Neural crest cell (in vitro differentiated cells): Measurements from ENCODE around the gene REN. TPM values are rescaled to one million over a fixed set of nuclear protein-coding genes. Genes with fewer than 3 reads are reported as not detected.
A peak's percentile ranks its signal among the peaks of the same experiment; 100 is the strongest.

Source experiments
- DNase-seq: peaks from one replicate; pipeline ENCODE4 v3.0.0; 2021; ENCODE audit warnings: low read depth, mixed read lengths, low spot score
- H3K27ac Mint-ChIP-seq: one replicate; pipeline ENCODE4 v1.8.0; 2021; ENCODE audit warnings: mild to moderate bottlenecking, mixed read lengths; ENCODE audit not compliant: unreplicated experiment
- H3K27me3 Mint-ChIP-seq: 2 replicates; pipeline ENCODE4 v1.8.0; 2021; ENCODE audit warnings: low read depth, mild to moderate bottlenecking, mixed read lengths
- H3K36me3 Mint-ChIP-seq: 2 replicates; pipeline ENCODE4 v1.8.0; 2021; ENCODE audit warnings: low read depth, mild to moderate bottlenecking, mixed read lengths
- H3K4me1 Mint-ChIP-seq: 2 replicates; pipeline ENCODE4 v1.8.0; 2021; ENCODE audit warnings: mixed read lengths
- H3K4me3 Mint-ChIP-seq: one replicate; pipeline ENCODE4 v1.8.0; 2021; ENCODE audit warnings: mild to moderate bottlenecking, mixed read lengths
- H3K9me3 Mint-ChIP-seq: 2 replicates; pipeline ENCODE4 v1.8.0; 2021; ENCODE audit warnings: mixed read lengths
- CTCF ChIP-seq: fragments of 200-600 bp; sonication (generic); conservative IDR thresholded peaks from 2 replicates; pipeline ENCODE4 v1.5.0; 2021; ENCODE audit warnings: antibody characterized with exemption, mild to moderate bottlenecking
- total RNA-seq: library from RNA; stranded (reverse); gene quantifications from 2 replicates; pipeline ENCODE4 v1.2.1, GENCODE V29; 2021

The REN gene
- total RNA-seq, 1 donor from 2014 or later = not detected

DNA sequence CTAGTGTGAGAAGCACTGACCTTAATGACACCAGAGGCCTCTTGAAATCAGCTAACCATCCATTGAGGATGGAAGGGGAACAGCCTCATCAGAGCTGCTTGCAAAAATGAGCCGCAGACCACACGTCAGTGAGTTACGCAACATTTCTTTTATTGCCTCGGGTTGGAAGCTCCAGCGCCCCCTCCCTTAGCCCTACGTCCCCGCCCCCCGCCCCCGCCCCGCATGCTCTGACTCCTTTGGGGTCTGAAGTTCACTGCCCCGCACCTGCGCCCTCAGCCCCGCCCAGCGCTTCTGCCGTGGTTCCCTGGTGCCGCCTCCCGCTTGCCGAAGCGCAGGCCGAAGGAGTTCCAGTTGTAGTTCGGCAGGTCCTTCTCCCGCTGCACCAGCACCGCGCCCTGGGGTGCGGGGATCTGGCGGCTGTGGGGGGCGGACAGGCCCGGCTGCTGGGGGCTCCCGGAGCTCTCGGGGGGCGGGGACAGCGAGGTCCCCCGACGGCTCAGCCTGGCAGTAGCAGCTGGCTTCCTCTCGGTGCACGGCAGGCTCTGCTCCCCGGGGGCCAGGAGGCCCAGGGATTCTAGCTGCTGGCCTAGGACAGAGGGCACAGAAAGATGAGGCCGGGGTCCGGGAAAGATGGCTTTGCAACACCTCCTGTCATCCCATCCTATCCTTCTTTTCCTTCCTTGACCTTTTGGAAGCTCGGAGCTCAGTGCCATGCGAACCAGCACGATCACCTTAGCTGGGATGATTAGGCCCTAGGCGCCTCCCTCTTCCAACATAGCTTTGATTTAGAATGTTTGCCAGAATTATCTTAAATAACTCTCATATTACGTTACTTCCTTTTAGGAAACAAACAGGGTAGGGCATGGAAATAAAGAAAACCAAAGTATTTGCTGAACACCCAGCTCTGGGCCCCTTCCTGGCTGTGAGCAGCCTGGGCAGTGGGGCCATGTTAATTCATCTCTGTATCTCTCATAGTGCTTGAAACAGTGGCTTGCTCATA is 24.4 kb upstream of the REN start:
- H3K4me3 Mint-ChIP-seq = peak overlapping the region; percentile 10
- TF ChIP-seq CTCF = no peak
- H3K27me3 Mint-ChIP-seq = peaks cover 96% of the 10 kb centered on the region
- peaks cover 4% of the 10 kb centered on the region for H3K9me3 Mint-ChIP-seq
- no peak overlapping the region for H3K27ac Mint-ChIP-seq
- H3K36me3 Mint-ChIP-seq = no peaks in the 10 kb centered on the region
- DNase-seq = no peak
- peaks cover 7% of the 10 kb centered on the region for H3K4me1 Mint-ChIP-seq

- H3K4me1 Mint-ChIP-seq = peaks cover 7% of the 10 kb centered on the region
- no peak overlapping the region for H3K27ac Mint-ChIP-seq
- H3K4me3 Mint-ChIP-seq = no peak overlapping the region
- H3K36me3 Mint-ChIP-seq = no peaks in the 10 kb centered on the region
- no peak for TF ChIP-seq CTCF
- H3K9me3 Mint-ChIP-seq = no peaks in the 10 kb centered on the region
- DNase-seq = no peak
- H3K27me3 Mint-ChIP-seq = peaks cover 93% of the 10 kb centered on the region
Measured at GRCh38 chr1:204188959-204189639, 23.0 kb upstream of the REN start.

- TF ChIP-seq CTCF = no peak
- DNase-seq = no peak
- no peak overlapping the region for H3K27ac Mint-ChIP-seq
- no peak overlapping the region for H3K4me3 Mint-ChIP-seq
- no peaks in the 10 kb centered on the region for H3K36me3 Mint-ChIP-seq
- peaks cover 7% of the 10 kb centered on the region for H3K4me1 Mint-ChIP-seq
- peaks cover 80% of the 10 kb centered on the region for H3K27me3 Mint-ChIP-seq
- no peaks in the 10 kb centered on the region for H3K9me3 Mint-ChIP-seq
Measured at GRCh38 chr1:204186597-204186996, 20.5 kb upstream of the REN start.

GRCh38 chr1:204181116-204181515 is 15.0 kb upstream of the REN start:
- H3K27me3 Mint-ChIP-seq = peaks cover 58% of the 10 kb centered on the region
- no peak for TF ChIP-seq CTCF
- no peaks in the 10 kb centered on the region for H3K4me1 Mint-ChIP-seq
- no peak for DNase-seq
- no peaks in the 10 kb centered on the region for H3K9me3 Mint-ChIP-seq
- H3K4me3 Mint-ChIP-seq = no peak overlapping the region
- no peaks in the 10 kb centered on the region for H3K36me3 Mint-ChIP-seq
- H3K27ac Mint-ChIP-seq = peak overlapping the region; percentile 30

- H3K4me1 Mint-ChIP-seq = no peaks in the 10 kb centered on the region
- no peak overlapping the region for H3K4me3 Mint-ChIP-seq
- no peaks in the 10 kb centered on the region for H3K9me3 Mint-ChIP-seq
- H3K36me3 Mint-ChIP-seq = no peaks in the 10 kb centered on the region
- no peak for DNase-seq
- no peak overlapping the region for H3K27ac Mint-ChIP-seq
- H3K27me3 Mint-ChIP-seq = peaks cover 49% of the 10 kb centered on the region
- no peak for TF ChIP-seq CTCF
Measured at GRCh38 chr1:204180133-204180532, 14.0 kb upstream of the REN start.
